Measurements from ENCODE around the gene GGA2.

The GGA2 gene

DNA sequence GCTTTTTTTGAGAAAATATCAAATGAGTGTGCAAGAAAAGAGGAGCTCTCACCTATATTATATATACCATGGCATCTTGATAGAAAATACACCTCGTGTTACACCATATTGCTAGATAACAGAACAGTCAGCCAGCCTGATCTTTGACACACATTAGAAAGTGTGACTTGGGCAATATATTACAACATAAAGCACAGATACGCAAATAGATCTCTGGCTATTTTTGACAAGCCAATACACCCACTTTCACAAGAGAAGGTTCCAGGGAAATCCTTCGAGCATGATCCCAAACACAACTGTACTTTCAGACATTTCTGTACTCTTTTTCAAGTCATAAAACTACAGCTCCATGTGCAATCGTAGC, 9.4 kb downstream of the GGA2 start:
- TF ChIP-seq, protein P1, sequence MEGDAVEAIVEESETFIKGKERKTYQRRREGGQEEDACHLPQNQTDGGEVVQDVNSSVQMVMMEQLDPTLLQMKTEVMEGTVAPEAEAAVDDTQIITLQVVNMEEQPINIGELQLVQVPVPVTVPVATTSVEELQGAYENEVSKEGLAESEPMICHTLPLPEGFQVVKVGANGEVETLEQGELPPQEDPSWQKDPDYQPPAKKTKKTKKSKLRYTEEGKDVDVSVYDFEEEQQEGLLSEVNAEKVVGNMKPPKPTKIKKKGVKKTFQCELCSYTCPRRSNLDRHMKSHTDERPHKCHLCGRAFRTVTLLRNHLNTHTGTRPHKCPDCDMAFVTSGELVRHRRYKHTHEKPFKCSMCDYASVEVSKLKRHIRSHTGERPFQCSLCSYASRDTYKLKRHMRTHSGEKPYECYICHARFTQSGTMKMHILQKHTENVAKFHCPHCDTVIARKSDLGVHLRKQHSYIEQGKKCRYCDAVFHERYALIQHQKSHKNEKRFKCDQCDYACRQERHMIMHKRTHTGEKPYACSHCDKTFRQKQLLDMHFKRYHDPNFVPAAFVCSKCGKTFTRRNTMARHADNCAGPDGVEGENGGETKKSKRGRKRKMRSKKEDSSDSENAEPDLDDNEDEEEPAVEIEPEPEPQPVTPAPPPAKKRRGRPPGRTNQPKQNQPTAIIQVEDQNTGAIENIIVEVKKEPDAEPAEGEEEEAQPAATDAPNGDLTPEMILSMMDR (IDR thresholded peaks at IDR 0.05; ENCODE audit: extremely low read depth, missing control alignments): no peak
- no peak for DNase-seq (ENCODE audit: low spot score)

DNA sequence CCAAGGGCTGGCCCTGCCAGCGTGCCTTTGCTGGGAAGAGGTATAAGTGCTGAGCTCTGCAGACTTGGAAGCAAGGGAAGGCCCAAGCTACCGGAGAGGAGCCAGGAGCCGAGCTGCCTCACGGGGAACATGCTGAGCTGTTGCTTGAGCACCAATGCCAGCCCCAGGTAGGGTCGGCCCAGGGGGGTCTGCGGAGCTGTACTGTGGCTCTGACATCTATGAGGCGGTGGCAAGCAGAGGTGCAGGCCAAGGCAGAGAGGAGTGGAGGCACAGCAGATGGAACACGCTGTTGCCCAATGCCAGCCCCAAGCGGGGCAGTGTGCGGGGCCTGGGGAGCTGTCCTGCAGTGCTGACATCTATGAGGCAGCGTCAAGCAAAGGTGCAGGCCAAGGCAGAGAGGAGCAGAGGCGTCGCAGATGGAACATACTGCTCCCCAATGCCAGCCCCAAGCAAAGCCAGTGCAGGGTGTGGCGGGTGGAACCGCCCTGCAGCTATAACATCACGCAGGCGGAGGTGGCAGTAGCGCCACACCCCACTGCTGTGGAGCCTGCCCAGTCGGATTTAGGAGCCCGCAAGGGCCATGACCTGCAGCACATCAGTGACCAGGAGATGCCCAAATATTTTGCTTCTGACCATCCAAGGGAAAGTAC, 10.0 kb downstream of the GGA2 start:
- TF ChIP-seq, protein P1 (IDR thresholded peaks at IDR 0.05; ENCODE audit: extremely low read depth, missing control alignments): no peak
- no peak for DNase-seq (ENCODE audit: low spot score)

DNA sequence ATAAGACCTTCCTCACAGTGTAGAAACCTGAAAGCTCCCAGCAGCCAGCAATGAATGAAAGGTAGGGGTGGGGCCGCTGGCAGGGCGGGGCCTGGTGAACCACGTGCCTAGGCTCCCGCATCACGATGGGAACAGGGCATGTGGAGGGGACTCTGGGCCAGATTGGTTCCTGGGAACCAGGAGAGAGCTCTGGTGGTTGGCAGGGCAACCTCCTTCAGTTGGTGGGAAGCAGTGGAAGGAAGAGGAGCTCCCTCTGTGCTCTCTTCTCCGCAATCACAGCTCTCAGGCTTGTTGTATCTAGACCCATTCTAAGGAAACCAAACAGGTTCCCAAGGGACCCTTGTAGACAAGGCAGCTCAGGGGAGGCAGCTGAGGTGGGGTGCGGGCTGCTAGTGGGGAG, 10.5 kb downstream of the GGA2 start:
- TF ChIP-seq, protein P1 (IDR thresholded peaks at IDR 0.05; ENCODE audit: extremely low read depth, missing control alignments): no peak
- no peak for DNase-seq (ENCODE audit: low spot score)

DNA sequence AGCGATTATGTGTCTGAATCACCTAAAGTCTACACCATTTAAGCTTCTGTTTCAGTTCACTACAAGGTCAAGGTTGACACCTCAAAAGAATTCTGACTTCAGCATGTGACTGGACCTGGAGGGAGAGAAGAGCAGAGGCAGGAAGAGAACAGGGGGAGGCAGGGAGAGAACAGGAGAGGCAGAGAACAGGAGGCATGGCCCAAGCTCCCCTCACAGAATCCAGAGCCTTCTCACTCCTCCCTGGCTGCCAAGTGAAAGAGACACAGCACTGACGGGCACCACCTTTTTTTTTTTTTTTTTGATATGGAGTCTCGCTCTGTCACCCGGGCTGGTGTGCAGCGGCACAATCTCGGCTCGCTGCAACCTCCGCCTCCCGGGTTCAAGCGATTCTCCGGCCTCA, 11.4 kb downstream of the GGA2 start:
- DNase-seq (ENCODE audit: low spot score): no peak
- TF ChIP-seq, protein P1 (IDR thresholded peaks at IDR 0.05; ENCODE audit: extremely low read depth, missing control alignments): no peak

DNA sequence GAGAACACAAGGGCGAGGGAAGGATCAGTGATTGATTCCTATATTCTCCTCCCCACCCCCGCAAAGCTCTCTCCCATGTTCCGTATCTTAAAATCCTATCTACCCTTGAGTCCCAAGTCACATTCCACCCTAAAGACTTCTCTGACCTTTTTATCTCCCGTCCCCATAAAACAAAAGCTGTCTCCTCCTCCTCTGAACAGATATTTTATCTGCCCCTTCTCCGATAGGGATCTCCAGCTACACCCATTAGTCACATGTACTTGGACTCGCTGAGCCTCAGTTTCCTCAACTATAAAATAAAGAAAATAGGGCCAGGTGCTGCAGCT, 12.8 kb downstream of the GGA2 start:
- no peak for DNase-seq (ENCODE audit: low spot score)
- TF ChIP-seq, protein P1 (IDR thresholded peaks at IDR 0.05; ENCODE audit: extremely low read depth, missing control alignments): no peak

DNA sequence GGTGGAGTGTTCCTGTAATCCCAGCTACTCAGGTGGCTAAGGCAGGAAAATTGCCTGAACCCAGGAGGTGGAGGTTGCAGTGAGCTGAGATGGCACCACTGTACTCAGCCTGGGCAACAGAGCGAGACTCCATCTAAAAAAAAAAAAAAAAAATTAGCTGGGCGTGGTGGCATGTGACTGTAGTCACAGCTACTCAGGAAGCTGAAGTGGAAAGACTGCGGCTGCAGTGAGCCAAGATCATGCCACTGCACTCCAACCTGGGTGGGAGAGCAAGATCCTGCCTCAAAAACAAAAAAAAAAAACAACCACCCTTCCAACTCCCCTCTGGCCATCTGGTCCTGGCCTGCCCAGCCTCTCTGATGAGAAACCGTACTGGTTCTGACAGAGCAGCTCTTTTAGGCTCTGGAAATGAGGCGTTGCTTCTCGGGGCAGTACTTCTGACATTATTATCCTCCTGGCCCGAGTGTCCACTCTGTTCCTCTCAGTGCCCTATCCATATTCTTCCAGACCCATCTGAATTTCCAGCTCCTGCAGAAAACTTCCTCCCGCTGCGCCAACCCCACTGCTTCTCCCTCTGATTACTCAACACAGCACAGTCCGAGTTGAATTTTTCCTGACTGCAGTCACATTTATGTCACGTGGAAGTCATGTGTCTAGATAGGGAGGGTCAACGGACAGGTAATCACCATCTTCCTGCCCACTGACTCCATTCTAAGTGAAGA, 13.3 kb downstream of the GGA2 start:
- DNase-seq (ENCODE audit: low spot score): no peak
- TF ChIP-seq, protein P1 (IDR thresholded peaks at IDR 0.05; ENCODE audit: extremely low read depth, missing control alignments): no peak

DNA sequence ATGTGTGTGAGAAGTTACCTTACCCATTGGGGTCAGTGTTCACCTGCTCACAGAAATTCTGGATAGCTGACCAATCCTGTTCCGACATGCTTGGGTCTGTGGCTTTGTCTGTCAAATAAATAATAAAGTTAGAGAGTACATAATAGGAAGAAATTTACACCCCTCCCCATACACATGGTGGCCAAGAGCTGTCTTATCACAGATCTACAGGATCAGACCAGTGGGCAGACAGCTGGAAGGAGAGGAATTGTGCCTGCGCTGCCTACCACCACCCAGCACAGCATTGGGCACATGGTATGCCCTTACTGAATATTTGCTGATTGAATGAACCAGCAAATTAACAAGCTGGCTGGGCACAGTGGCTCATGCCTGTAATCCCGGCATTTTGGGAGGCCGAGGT, 14.6 kb downstream of the GGA2 start:
- TF ChIP-seq, protein P1 (IDR thresholded peaks at IDR 0.05; ENCODE audit: extremely low read depth, missing control alignments): no peak
- no peak for DNase-seq (ENCODE audit: low spot score)

All from GM20000 (cell line).